ENCODE measurements around the gene MRPS5. TPM values are rescaled to one million over a fixed set of nuclear protein-coding genes. Genes with fewer than 3 reads are reported as not detected.

Gene MRPS5
- total RNA-seq, 1 experiment from 2014 or later, result 91.1 TPM

- no peak for DNase-seq (ENCODE audit: low read depth)
Observed at GRCh38 chr2:95061119-95061512, 60.5 kb downstream of the MRPS5 start.

DNA sequence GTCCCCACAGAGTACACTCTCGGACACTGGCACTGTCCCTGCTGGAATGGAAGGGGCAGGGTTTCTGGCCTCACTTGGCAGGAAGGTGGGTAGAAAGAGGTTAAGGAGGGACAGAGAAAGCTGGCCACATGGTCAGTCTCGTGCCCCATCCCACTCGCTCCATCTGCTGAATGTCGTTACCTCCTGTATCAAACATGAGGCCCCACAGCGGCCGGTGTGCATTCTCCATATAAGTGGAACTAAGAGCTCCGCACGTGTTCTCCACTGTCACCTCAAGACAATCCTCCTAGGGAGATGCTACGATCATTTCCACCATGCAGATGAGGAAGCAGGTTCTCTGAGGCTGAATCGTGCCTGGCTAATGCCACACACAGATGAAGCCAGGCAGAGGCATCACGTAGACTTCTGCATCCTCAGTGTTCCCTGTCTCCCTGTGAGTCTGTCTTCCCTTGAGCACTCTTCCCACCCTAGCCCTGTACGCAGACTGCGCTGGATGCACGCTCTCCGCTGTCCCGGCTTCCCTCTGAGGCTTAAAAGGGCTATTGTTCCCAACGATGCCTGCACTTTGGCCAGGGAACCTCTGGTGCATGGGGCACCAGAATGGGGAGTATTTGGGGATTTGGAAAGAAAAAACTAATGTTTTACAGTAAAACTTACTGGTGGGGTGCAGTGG, 61.0 kb downstream of the MRPS5 start:
- DNase-seq (ENCODE audit: low read depth), result no peak

- no peak for DNase-seq (ENCODE audit: low read depth)
Observed at GRCh38 chr2:95059656-95060370, 61.8 kb downstream of the MRPS5 start.

- no peak for DNase-seq (ENCODE audit: low read depth)
Observed at GRCh38 chr2:95058989-95059641, 62.5 kb downstream of the MRPS5 start.

DNA sequence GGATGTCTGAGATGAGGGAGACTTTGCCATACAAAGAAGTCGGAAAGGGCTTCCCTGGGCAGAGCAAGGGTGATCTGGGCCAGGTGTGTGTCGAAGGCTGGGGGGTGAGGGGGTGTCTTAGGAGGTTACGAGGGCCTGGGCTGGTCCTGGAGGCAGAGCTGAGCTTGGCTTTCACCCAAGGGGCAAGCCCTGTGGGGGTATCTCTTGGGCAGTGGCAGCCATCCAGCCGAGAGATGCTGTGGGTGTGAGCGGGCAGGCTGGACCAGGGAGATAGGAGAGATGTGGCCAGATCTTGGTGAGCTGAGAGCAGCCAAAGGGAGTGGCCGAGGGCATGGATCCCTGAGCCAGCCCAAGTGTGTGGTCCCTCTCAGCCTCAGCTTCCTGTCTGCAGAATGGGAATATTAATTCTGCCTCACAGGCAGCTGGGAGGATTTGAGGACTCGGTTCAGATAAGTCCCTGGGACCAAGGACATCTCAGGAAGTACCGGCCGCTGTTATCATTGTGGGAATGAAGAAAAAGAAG, 63.1 kb downstream of the MRPS5 start:
- DNase-seq (ENCODE audit: low read depth), result no peak

- no peak for DNase-seq (ENCODE audit: low read depth)
Observed at GRCh38 chr2:95057535-95058370, 63.9 kb downstream of the MRPS5 start.

- DNase-seq (ENCODE audit: low read depth), result no peak
Observed at GRCh38 chr2:95056461-95057459, 64.8 kb downstream of the MRPS5 start.

DNA sequence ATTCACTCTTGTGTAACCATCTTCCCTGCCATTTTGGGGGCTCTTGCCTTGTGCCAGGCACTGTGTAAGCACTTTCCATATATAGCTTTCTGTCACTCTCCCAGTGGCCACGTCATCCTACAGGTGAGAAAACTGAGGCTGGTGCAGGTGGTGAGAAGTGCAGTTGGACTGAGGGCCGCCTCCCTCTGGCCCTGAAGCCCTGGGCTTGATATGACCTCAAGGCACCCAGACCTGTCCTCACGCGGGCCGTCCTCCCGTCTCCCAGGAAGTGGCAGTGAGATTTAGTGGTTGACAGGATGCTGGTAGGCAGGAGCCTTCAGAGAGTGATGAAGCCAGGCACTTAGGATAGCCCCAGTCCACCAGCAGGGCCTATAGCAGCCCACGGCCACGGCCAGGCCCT, 65.6 kb downstream of the MRPS5 start:
- DNase-seq (ENCODE audit: low read depth), result no peak

- DNase-seq (ENCODE audit: low read depth), result no peak
Observed at GRCh38 chr2:95055262-95055661, 66.3 kb downstream of the MRPS5 start.

DNA sequence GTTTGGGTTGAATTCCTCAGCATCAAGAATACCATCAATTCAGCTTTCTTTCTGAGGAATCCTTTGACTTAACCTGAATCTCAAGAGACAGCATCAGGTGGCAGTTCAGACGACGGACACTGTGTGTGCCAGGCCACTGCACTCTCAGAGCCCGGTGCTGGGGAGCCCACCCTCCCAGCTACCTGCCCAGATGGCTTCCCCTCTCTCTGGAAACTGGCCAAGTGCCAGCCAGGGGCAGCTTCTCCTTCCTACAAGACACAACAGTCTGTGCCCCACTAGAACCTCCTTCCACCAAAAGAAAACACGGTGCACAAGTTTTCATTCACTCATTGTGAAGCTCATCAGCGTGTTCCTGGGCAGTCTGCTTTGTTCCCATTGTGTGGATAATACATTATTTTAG, 67.6 kb downstream of the MRPS5 start:
- no peak for DNase-seq (ENCODE audit: low read depth)

DNA sequence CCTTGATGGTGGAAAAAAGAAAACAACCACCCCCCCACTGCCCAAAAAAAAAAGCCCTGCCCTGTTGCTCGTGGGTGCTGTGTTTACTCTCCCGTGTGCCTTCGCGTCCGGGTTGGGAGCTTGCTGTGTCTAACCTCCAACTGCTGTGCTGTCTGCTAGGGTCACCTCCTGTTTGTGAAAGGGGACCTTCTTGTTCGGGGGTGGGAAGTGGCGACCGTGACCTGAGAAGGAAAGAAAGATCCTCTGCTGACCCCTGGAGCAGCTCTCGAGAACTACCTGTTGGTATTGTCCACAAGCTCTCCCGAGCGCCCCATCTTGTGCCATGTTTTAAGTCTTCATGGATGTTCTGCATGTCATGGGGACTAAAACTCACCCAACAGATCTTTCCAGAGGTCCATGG, 68.1 kb downstream of the MRPS5 start:
- no peak for DNase-seq (ENCODE audit: low read depth)

DNA sequence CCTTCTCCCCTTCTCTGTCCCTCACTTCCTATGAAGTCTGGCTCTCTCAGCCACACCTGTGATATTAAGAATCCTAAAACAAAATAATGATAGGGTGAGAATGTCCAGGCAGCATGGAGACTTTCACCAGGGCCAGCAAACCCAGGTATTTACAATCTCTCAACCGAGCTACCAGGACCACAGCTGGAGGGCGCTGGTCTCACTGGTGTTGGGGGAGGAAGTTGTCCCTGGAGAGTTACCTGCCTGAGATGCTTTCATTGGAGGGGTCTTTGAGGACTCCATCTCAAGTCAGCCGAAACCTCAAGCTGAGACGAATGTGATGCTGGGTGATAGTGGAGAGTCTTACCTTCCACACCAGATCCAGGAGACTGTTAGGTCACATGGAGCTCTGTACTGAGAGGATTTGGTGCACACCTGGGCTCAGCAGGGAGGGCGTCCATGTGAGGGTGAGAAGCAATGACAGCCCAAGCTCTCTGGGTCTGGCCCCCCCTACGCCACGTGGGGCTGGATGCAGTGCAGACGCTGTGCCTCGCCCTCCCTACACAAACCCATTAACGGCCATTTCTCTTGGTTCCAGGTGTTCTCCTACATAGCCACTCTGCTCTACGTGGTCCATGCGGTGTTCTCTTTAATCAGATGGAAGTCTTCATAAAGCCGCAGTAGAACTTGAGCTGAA, 68.7 kb downstream of the MRPS5 start:
- no peak for DNase-seq (ENCODE audit: low read depth)

DNA sequence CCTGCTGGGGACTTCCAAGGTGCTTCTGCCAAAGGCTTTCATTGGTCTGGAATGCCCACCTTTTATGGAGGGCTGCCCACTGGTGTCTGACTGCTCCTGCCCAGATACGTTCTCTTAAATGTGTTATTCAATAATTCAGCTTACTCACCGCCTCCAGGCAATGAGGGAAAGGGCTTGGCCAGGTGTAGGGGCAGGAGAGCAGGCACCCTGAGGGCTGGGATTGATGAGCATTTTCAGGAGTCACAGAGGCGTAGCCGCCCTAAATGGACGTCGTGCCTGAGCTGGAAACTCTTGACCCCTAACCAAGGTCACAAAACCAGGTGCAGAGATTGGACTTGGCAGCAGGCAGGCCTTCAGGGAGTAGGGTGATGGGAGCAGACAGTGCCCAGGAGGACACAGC, 69.3 kb downstream of the MRPS5 start:
- DNase-seq (ENCODE audit: low read depth), result no peak

- no peak for DNase-seq (ENCODE audit: low read depth)
Observed at GRCh38 chr2:95051626-95052025, 70.0 kb downstream of the MRPS5 start.

GRCh38 chr2:95050385-95051300, 71.0 kb downstream of the MRPS5 start:
- no peak for DNase-seq (ENCODE audit: low read depth)

GRCh38 chr2:95049961-95050360, 71.6 kb downstream of the MRPS5 start:
- no peak for DNase-seq (ENCODE audit: low read depth)

GRCh38 chr2:95049683-95049955, 72.0 kb downstream of the MRPS5 start:
- no peak for DNase-seq (ENCODE audit: low read depth)

GRCh38 chr2:95048825-95049682, 72.6 kb downstream of the MRPS5 start:
- DNase-seq (ENCODE audit: low read depth), result no peak
